ENCODE results near the gene ELAVL4. TPM values are rescaled to one million over a fixed set of nuclear protein-coding genes. Genes with fewer than 3 reads are reported as not detected.
A peak's percentile ranks its signal among the peaks of the same experiment; 100 is the strongest.

The ELAVL4 gene
- total and polyA plus RNA-seq, 4 donors = 0.02 to 0.51 TPM; not detected in 2

GRCh38 chr1:50179639-50180038 is 70.9 kb downstream of the ELAVL4 start:
- 19% methylated on average over 2 of the region's 2 CpGs for WGBS

GRCh38 chr1:50180367-50180766 is 71.6 kb downstream of the ELAVL4 start:
- DNase-seq (ENCODE audit: low spot score) = no peak
- no peaks in the 10 kb centered on the region for H3K9me3 ChIP-seq (ENCODE audit: control insufficient read depth in 4 of 4, low read length in 3 of 4)
- no peaks in the 10 kb centered on the region for H3K27me3 ChIP-seq (ENCODE audit: control insufficient read depth in 4 of 4, insufficient read depth in 4 of 4, low read length in 3 of 4)
- no peak overlapping the region for H3K4me3 ChIP-seq (ENCODE audit: low read depth in 1 of 3, low read length in 3 of 3)
- no peaks in the 10 kb centered on the region for H3K36me3 ChIP-seq (ENCODE audit: control insufficient read depth in 4 of 4, insufficient read depth in 3 of 4, low read depth in 1 of 4, low read length in 3 of 4)
- peak overlapping the region in 1 of 2 donors; percentile 43 for H3K9ac ChIP-seq (ENCODE audit: low read depth in 1 of 2, low read length in 2 of 2)
- TF ChIP-seq RXRA (IDR thresholded peaks at IDR 0.05) (peak in 1 of 2 donors; percentile 5), GABPA (IDR thresholded peaks at IDR 0.05 in 1 of 2, conservative IDR thresholded peaks at IDR 0.05 in 1 of 2) (no peak), MAX (IDR thresholded peaks at IDR 0.05) (no peak), HNF4A (conservative IDR thresholded peaks at IDR 0.05) (peak in 1 of 2 donors; percentile 28)
- 40% methylated on average over 1 of the region's 1 CpG for WGBS
- H3K4me1 ChIP-seq (ENCODE audit: control insufficient read depth in 4 of 4, insufficient read depth in 4 of 4, low read length in 3 of 4) = peaks cover 0 to 25% (median 20%) of the 10 kb centered on the region in 4 donors
- peak overlapping the region; percentile 0 to 36 for H3K27ac ChIP-seq (ENCODE audit: low read depth in 1 of 2, low read length in 2 of 2)

More at GRCh38 chr1:50179639-50180038, 70.9 kb downstream of the ELAVL4 start:
- H3K9me3 ChIP-seq (ENCODE audit: control insufficient read depth in 4 of 4, low read length in 3 of 4) = no peaks in the 10 kb centered on the region
- peak overlapping the region in 1 of 2 donors; percentile 24 for H3K9ac ChIP-seq (ENCODE audit: low read depth in 1 of 2, low read length in 2 of 2)
- no peak for DNase-seq (ENCODE audit: low spot score)
- peaks cover 0 to 25% (median 20%) of the 10 kb centered on the region in 4 donors for H3K4me1 ChIP-seq (ENCODE audit: control insufficient read depth in 4 of 4, insufficient read depth in 4 of 4, low read length in 3 of 4)
- H3K27me3 ChIP-seq (ENCODE audit: control insufficient read depth in 4 of 4, insufficient read depth in 4 of 4, low read length in 3 of 4) = no peaks in the 10 kb centered on the region
- H3K27ac ChIP-seq (ENCODE audit: low read depth in 1 of 2, low read length in 2 of 2) = peak overlapping the region; percentile 5 to 36
- H3K36me3 ChIP-seq (ENCODE audit: control insufficient read depth in 4 of 4, insufficient read depth in 3 of 4, low read depth in 1 of 4, low read length in 3 of 4) = no peaks in the 10 kb centered on the region
- no peak for TF ChIP-seq MAX (IDR thresholded peaks at IDR 0.05)
- peak; percentile 18 for TF ChIP-seq YY1 (IDR thresholded peaks at IDR 0.05)
- no peak overlapping the region for H3K4me3 ChIP-seq (ENCODE audit: low read depth in 1 of 3, low read length in 3 of 3)

- peak; percentile 36 for TF ChIP-seq SP1 (IDR thresholded peaks at IDR 0.05)
- TF ChIP-seq REST (IDR thresholded peaks at IDR 0.05) = peak; percentile 26
- TF ChIP-seq GABPA (IDR thresholded peaks at IDR 0.05 in 1 of 2, conservative IDR thresholded peaks at IDR 0.05 in 1 of 2) = no peak
- TF ChIP-seq MAX (IDR thresholded peaks at IDR 0.05) = peak; percentile 60
- peak; percentile 90 to 92 for TF ChIP-seq EGR1 (IDR thresholded peaks at IDR 0.05; ENCODE audit: low read depth in 2 of 2)
- peak; percentile 75 for TF ChIP-seq FOXA1 (IDR thresholded peaks at IDR 0.05)
- TF ChIP-seq TAF1 (conservative IDR thresholded peaks at IDR 0.05) = no peak
- no peak for TF ChIP-seq NR2F2 (IDR thresholded peaks at IDR 0.05)
- TF ChIP-seq CTCF (IDR thresholded peaks at IDR 0.05; ENCODE audit: low read depth, low read length, missing input control) = no peak
- peak; percentile 55 for TF ChIP-seq ZBTB33 (IDR thresholded peaks at IDR 0.05)
- TF ChIP-seq JUND (IDR thresholded peaks at IDR 0.05) = peak in 1 of 2 donors; percentile 66
- TF ChIP-seq RXRA (IDR thresholded peaks at IDR 0.05) = peak in 1 of 2 donors; percentile 82
- TF ChIP-seq YY1 (IDR thresholded peaks at IDR 0.05) = peak; percentile 52
- no peak for TF ChIP-seq HNF4G (IDR thresholded peaks at IDR 0.05)
- peak in 1 of 2 donors; percentile 36 for TF ChIP-seq RAD21 (IDR thresholded peaks at IDR 0.05)
- no peak for TF ChIP-seq ATF3 (IDR thresholded peaks at IDR 0.05)
- TF ChIP-seq FOXA2 (IDR thresholded peaks at IDR 0.05) = peak; percentile 77
- peak in 1 of 2 donors; percentile 79 for TF ChIP-seq HNF4A (conservative IDR thresholded peaks at IDR 0.05)
- no peaks in the 10 kb centered on the region for H3K27me3 ChIP-seq (ENCODE audit: control insufficient read depth in 4 of 4, insufficient read depth in 4 of 4, low read length in 3 of 4)
- peaks cover 0 to 24% (median 18%) of the 10 kb centered on the region in 4 donors for H3K4me1 ChIP-seq (ENCODE audit: control insufficient read depth in 4 of 4, insufficient read depth in 4 of 4, low read length in 3 of 4)
- no peaks in the 10 kb centered on the region for H3K36me3 ChIP-seq (ENCODE audit: control insufficient read depth in 4 of 4, insufficient read depth in 3 of 4, low read depth in 1 of 4, low read length in 3 of 4)
- 29% methylated on average over 3 of the region's 3 CpGs for WGBS
- no peak for DNase-seq (ENCODE audit: low spot score)
- no peak overlapping the region for H3K9ac ChIP-seq (ENCODE audit: low read depth in 1 of 2, low read length in 2 of 2)
- H3K9me3 ChIP-seq (ENCODE audit: control insufficient read depth in 4 of 4, low read length in 3 of 4) = no peaks in the 10 kb centered on the region
- H3K4me3 ChIP-seq (ENCODE audit: low read depth in 1 of 3, low read length in 3 of 3) = no peak overlapping the region
- H3K27ac ChIP-seq (ENCODE audit: low read depth in 1 of 2, low read length in 2 of 2) = peak overlapping the region; percentile 29 to 31
These were observed 72.4 kb downstream of the ELAVL4 start for GRCh38 chr1:50181027-50181663.
